Measurements from ENCODE around the gene GKAP1.

GRCh38 chr9:83721509-83721908, 96.1 kb downstream of the GKAP1 start:
- TF ChIP-seq, protein P1, sequence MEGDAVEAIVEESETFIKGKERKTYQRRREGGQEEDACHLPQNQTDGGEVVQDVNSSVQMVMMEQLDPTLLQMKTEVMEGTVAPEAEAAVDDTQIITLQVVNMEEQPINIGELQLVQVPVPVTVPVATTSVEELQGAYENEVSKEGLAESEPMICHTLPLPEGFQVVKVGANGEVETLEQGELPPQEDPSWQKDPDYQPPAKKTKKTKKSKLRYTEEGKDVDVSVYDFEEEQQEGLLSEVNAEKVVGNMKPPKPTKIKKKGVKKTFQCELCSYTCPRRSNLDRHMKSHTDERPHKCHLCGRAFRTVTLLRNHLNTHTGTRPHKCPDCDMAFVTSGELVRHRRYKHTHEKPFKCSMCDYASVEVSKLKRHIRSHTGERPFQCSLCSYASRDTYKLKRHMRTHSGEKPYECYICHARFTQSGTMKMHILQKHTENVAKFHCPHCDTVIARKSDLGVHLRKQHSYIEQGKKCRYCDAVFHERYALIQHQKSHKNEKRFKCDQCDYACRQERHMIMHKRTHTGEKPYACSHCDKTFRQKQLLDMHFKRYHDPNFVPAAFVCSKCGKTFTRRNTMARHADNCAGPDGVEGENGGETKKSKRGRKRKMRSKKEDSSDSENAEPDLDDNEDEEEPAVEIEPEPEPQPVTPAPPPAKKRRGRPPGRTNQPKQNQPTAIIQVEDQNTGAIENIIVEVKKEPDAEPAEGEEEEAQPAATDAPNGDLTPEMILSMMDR (conservative IDR thresholded peaks at IDR 0.05; ENCODE audit: low read length): no peak
- no peak for TF ChIP-seq EZH2phosphoT487 (IDR thresholded peaks at IDR 0.05; ENCODE audit: borderline replicate concordance)
